Activated CD8-positive, alpha-beta memory T cell treated with anti-CD3 and anti-CD28 coated beads, Interleukin-2, amount 10 ng/mL, durations not matched to agents 7 days and 5 days (primary cell): Measurements from ENCODE around the gene OCSTAMP. TPM values are rescaled to one million over a fixed set of nuclear protein-coding genes. Genes with fewer than 3 reads are reported as not detected.

Experiments
- ATAC-seq: fragments of 150-1000 bp; cut with Tn5 transposase; one replicate; pipeline ENCODE4 v1.10.0; 2021; ENCODE audit warnings: moderate library complexity
- CTCF ChIA-PET: fragments of 350-600 bp; sonication (Branson Sonifier 250); formaldehyde crosslinking; loops from one replicate; lab custom pipeline; 2021; ENCODE audit warnings: antibody characterized with exemption; lab: Charles Lee
- DNase-seq: peaks from one replicate; pipeline ENCODE4 v3.0.0-alpha.2; 2020
- H3K27ac Mint-ChIP-seq: one replicate; pipeline ENCODE4 v1.8.0; 2021; ENCODE audit warnings: mild to moderate bottlenecking, mixed read lengths
- H3K27me3 Mint-ChIP-seq: one replicate; pipeline ENCODE4 v1.8.0; 2021; ENCODE audit warnings: mixed read lengths
- H3K36me3 Mint-ChIP-seq: one replicate; pipeline ENCODE4 v1.8.0; 2021; ENCODE audit warnings: mild to moderate bottlenecking, mixed read lengths
- H3K4me1 Mint-ChIP-seq: one replicate; pipeline ENCODE4 v1.8.0; 2021; ENCODE audit warnings: mixed read lengths
- H3K4me3 Mint-ChIP-seq: one replicate; pipeline ENCODE4 v1.8.0; 2021; ENCODE audit warnings: mild to moderate bottlenecking, moderate library complexity, mixed read lengths
- H3K9me3 Mint-ChIP-seq: one replicate; pipeline ENCODE4 v1.8.0; 2022; ENCODE audit warnings: low read depth, mixed read lengths
- total RNA-seq, 2 experiments: library from RNA; stranded (reverse); gene quantifications; one replicate each; pipeline ENCODE4 v1.2.3, GENCODE V29; 2021

Gene OCSTAMP
- total RNA-seq, 2 experiments from 2014 or later, result not detected

GRCh38 chr20:46545827-46546138 is 4.7 kb downstream of the OCSTAMP start:
- Mint-ChIP-seq H3K36me3 (no peaks in the 10 kb centered on the region), H3K27me3 (no peaks in the 10 kb centered on the region), H3K27ac (no peak overlapping the region), H3K4me1 (peaks cover 19% of the 10 kb centered on the region), H3K4me3 (no peak overlapping the region), H3K9me3 (no peaks in the 10 kb centered on the region)
- CTCF ChIA-PET, result interaction anchor here (0.6 to 9.2 kb wide), 12 partner anchors 7 to 869 kb away, joined by 3 to 69 read pairs (median 9); no protein-coding TSS in a partner anchor
- ATAC-seq (no peak), DNase-seq (no peak)

- Mint-ChIP-seq H3K27ac (no peak overlapping the region), H3K4me3 (peak overlapping the region; percentile 59), H3K36me3 (no peaks in the 10 kb centered on the region), H3K27me3 (peaks cover 2% of the 10 kb centered on the region), H3K4me1 (peaks cover 13% of the 10 kb centered on the region), H3K9me3 (no peaks in the 10 kb centered on the region)
- ATAC-seq (peak; percentile 88), DNase-seq (peak; percentile 87)
- CTCF ChIA-PET, result interaction anchor here (0.8 to 9.2 kb wide), 26 partner anchors 8 to 208 kb away, joined by 3 to 69 read pairs (median 7); partner anchors contain the start of genes ELMO2, TP53RK and ZNF334
Observed at GRCh38 chr20:46545077-46545826, 5.2 kb downstream of the OCSTAMP start.

DNA sequence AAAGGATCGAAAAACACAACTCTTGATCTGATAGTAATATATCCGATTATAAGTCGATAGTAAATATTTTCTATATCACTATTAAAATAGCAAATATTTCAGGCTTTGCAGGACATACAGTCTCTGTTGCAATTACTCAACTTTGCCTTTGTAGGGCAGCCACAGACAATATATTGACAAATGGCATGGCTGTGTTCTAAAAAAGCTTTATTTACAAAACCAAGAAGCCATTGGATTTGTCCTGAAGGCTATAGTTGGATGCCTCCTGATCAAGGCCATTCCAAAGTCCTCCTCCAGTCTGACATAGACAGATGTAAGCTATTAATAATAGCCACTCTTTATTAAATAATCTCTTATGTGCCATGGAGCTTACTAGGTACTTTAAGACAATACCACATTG is 5.9 kb downstream of the OCSTAMP start:
- Mint-ChIP-seq H3K27ac (no peak overlapping the region), H3K36me3 (no peaks in the 10 kb centered on the region), H3K4me3 (no peak overlapping the region), H3K27me3 (peaks cover 2% of the 10 kb centered on the region), H3K9me3 (no peaks in the 10 kb centered on the region), H3K4me1 (peaks cover 11% of the 10 kb centered on the region)
- DNase-seq (no peak), ATAC-seq (peak; percentile 43)
- CTCF ChIA-PET, result interaction anchor here (0.7 to 3.8 kb wide), 27 partner anchors 9 to 1251 kb away, joined by 3 to 65 read pairs (median 4); partner anchors contain the start of genes ELMO2, TP53RK and ZNF334

DNA sequence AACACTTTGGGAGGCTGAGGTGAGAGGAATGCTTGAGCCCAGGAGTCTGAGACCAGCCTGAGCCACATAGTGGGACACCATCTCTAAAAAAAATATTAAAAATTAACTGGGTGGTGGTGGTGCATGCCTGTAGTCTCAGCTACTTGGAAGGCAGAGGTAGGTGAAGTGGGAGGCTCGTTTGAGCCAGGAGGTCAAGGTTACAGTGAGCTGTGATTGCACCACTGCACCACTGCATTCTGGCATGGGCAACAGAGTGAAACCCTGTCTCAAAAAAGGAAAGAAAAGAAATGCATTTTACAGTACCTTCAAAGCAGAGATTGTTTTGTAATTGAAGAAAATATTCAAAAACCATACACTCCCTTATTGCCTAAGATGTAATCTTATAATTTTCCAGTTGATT is 6.5 kb downstream of the OCSTAMP start:
- no peak overlapping the region for H3K27ac Mint-ChIP-seq
- peaks cover 15% of the 10 kb centered on the region for H3K4me1 Mint-ChIP-seq
- no peak overlapping the region for H3K4me3 Mint-ChIP-seq
- H3K36me3 Mint-ChIP-seq, result no peaks in the 10 kb centered on the region
- no peaks in the 10 kb centered on the region for H3K9me3 Mint-ChIP-seq
- DNase-seq (no peak), ATAC-seq (no peak)
- CTCF ChIA-PET, result interaction anchor here (0.7 to 3.8 kb wide), 21 partner anchors 9 to 1250 kb away, joined by 3 to 65 read pairs (median 7); partner anchors contain the start of genes ELMO2, TP53RK and ZNF334
- peaks cover 6% of the 10 kb centered on the region for H3K27me3 Mint-ChIP-seq

GRCh38 chr20:46543033-46543432 is 7.4 kb downstream of the OCSTAMP start:
- Mint-ChIP-seq H3K9me3 (no peaks in the 10 kb centered on the region), H3K27me3 (peaks cover 13% of the 10 kb centered on the region), H3K36me3 (no peaks in the 10 kb centered on the region), H3K27ac (peak overlapping the region; percentile 60), H3K4me3 (no peak overlapping the region), H3K4me1 (peaks cover 15% of the 10 kb centered on the region)
- ATAC-seq (no peak), DNase-seq (no peak)
- CTCF ChIA-PET, result interaction anchor here (0.9 to 3.8 kb wide), 5 partner anchors 9 to 146 kb away, joined by 3 to 65 read pairs (median 3); partner anchors contain the start of gene TP53RK

- Mint-ChIP-seq H3K36me3 (no peaks in the 10 kb centered on the region), H3K27ac (no peak overlapping the region), H3K4me1 (peaks cover 15% of the 10 kb centered on the region), H3K4me3 (no peak overlapping the region), H3K27me3 (peaks cover 17% of the 10 kb centered on the region), H3K9me3 (no peaks in the 10 kb centered on the region)
- no peak for ATAC-seq
- CTCF ChIA-PET, result interaction anchor here (1.0 to 1.6 kb wide), 3 partner anchors 21 to 144 kb away, joined by 3 to 5 read pairs (median 3); no protein-coding TSS in a partner anchor
- DNase-seq, result no peak
Observed at GRCh38 chr20:46541229-46541935, 9.1 kb downstream of the OCSTAMP start.

GRCh38 chr20:46539113-46539512 is 11.3 kb downstream of the OCSTAMP start:
- Mint-ChIP-seq H3K4me3 (no peak overlapping the region), H3K27ac (no peak overlapping the region), H3K4me1 (peaks cover 15% of the 10 kb centered on the region), H3K9me3 (no peaks in the 10 kb centered on the region), H3K36me3 (no peaks in the 10 kb centered on the region), H3K27me3 (peaks cover 23% of the 10 kb centered on the region)
- ATAC-seq, result no peak
- no peak for DNase-seq
- CTCF ChIA-PET, result interaction anchor here (1.2 kb wide), 1 partner anchor 142 kb away, joined by 5 read pairs; no protein-coding TSS in a partner anchor

- no peak overlapping the region for H3K27ac Mint-ChIP-seq
- no peaks in the 10 kb centered on the region for H3K36me3 Mint-ChIP-seq
- no peak overlapping the region for H3K4me3 Mint-ChIP-seq
- ATAC-seq, result no peak
- no peak for DNase-seq
- CTCF ChIA-PET, result interaction anchor here (1.2 kb wide), 1 partner anchor 9 kb away, joined by 3 read pairs; no protein-coding TSS in a partner anchor
- no peaks in the 10 kb centered on the region for H3K9me3 Mint-ChIP-seq
- H3K27me3 Mint-ChIP-seq, result peaks cover 31% of the 10 kb centered on the region
- no peaks in the 10 kb centered on the region for H3K4me1 Mint-ChIP-seq
Observed at GRCh38 chr20:46530640-46531039, 19.8 kb downstream of the OCSTAMP start.

- peaks cover 34% of the 10 kb centered on the region for H3K27me3 Mint-ChIP-seq
- no peak for DNase-seq
Observed at GRCh38 chr20:46523696-46524328, 26.6 kb downstream of the OCSTAMP start.

DNA sequence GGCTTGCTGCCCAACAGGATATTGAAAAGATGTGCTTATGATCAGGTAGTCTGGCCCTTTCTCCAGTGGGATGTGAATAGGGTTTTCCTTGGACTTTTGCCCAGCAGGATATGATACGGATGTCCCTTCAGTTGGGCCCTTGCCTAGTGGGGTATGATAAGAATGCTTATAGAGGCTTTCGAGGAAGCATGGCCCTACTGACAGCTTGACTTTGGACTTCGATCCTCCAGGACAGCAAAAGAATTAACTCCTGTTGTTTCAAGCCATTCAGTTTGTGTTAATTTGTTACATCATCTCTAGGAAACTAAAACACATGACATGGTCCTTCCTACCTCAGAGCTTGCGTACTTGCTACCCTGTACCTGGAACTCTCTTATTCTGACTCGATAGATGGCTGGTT is 27.3 kb downstream of the OCSTAMP start:
- H3K27me3 Mint-ChIP-seq, result peaks cover 29% of the 10 kb centered on the region
- H3K4me3 Mint-ChIP-seq, result no peak overlapping the region
- ATAC-seq (no peak), DNase-seq (no peak)
- CTCF ChIA-PET, result interaction anchor here (0.6 to 4.3 kb wide), 8 partner anchors 22 to 965 kb away, joined by 3 to 16 read pairs (median 8); partner anchors contain the start of gene TP53RK
- H3K36me3 Mint-ChIP-seq, result no peaks in the 10 kb centered on the region
- no peak overlapping the region for H3K27ac Mint-ChIP-seq
- no peaks in the 10 kb centered on the region for H3K4me1 Mint-ChIP-seq
- H3K9me3 Mint-ChIP-seq, result no peaks in the 10 kb centered on the region

More at GRCh38 chr20:46523696-46524328, 26.6 kb downstream of the OCSTAMP start:
- CTCF ChIA-PET, result interaction anchor here (0.5 to 2.9 kb wide), 9 partner anchors 21 to 964 kb away, joined by 3 to 11 read pairs (median 3); no protein-coding TSS in a partner anchor
- no peak overlapping the region for H3K27ac Mint-ChIP-seq
- H3K4me3 Mint-ChIP-seq, result no peak overlapping the region
- H3K36me3 Mint-ChIP-seq, result no peaks in the 10 kb centered on the region
- no peaks in the 10 kb centered on the region for H3K9me3 Mint-ChIP-seq
- H3K4me1 Mint-ChIP-seq, result no peaks in the 10 kb centered on the region
- no peak for ATAC-seq

GRCh38 chr20:46520976-46521579 is 29.4 kb downstream of the OCSTAMP start:
- no peaks in the 10 kb centered on the region for H3K4me1 Mint-ChIP-seq
- H3K27me3 Mint-ChIP-seq, result peaks cover 19% of the 10 kb centered on the region
- DNase-seq (peak; percentile 75), ATAC-seq (peak; percentile 81)
- no peaks in the 10 kb centered on the region for H3K36me3 Mint-ChIP-seq
- no peak overlapping the region for H3K27ac Mint-ChIP-seq
- no peak overlapping the region for H3K4me3 Mint-ChIP-seq
- CTCF ChIA-PET, result interaction anchor here (0.8 to 4.3 kb wide), 13 partner anchors 8 to 177 kb away, joined by 3 to 16 read pairs (median 4); partner anchors contain the start of genes TP53RK and ZNF334
- H3K9me3 Mint-ChIP-seq, result no peaks in the 10 kb centered on the region

DNA sequence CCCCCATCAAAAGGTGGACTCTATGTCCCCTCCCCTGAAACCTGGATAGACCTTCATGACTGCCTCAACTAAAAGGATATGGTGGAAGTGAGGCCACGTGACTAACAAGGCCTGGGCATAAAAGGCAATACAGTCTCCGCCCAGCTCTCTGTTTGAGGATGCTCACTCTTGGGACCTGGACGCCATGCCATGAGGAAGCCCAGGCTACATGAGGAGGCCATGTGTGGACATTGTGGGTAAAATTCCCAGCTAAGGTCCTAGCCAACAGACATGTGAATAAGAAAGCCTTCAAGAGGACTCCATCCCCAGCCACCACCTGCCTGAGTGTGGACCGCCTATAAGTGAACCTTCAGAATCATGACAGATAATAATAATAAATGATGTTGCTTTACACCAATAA is 29.9 kb downstream of the OCSTAMP start:
- DNase-seq (no peak), ATAC-seq (no peak)
- Mint-ChIP-seq H3K27me3 (peaks cover 19% of the 10 kb centered on the region), H3K36me3 (no peaks in the 10 kb centered on the region), H3K4me3 (no peak overlapping the region), H3K4me1 (no peaks in the 10 kb centered on the region), H3K27ac (no peak overlapping the region), H3K9me3 (no peaks in the 10 kb centered on the region)
- CTCF ChIA-PET, result interaction anchor here (0.8 to 4.3 kb wide), 11 partner anchors 11 to 177 kb away, joined by 3 to 16 read pairs (median 3); partner anchors contain the start of genes OCSTAMP and TP53RK
